GM21381 (cell line): Measurements from ENCODE around the gene CALML3.

ENCODE experiments used
- ATAC-seq: cut with Tn5 transposase; IDR thresholded peaks from one replicate; pipeline ENCODE4 v1.9.1; 2021; ENCODE audit warnings: mild to moderate bottlenecking, moderate library complexity; ENCODE audit not compliant: unreplicated experiment

CALML3 gene

DNA sequence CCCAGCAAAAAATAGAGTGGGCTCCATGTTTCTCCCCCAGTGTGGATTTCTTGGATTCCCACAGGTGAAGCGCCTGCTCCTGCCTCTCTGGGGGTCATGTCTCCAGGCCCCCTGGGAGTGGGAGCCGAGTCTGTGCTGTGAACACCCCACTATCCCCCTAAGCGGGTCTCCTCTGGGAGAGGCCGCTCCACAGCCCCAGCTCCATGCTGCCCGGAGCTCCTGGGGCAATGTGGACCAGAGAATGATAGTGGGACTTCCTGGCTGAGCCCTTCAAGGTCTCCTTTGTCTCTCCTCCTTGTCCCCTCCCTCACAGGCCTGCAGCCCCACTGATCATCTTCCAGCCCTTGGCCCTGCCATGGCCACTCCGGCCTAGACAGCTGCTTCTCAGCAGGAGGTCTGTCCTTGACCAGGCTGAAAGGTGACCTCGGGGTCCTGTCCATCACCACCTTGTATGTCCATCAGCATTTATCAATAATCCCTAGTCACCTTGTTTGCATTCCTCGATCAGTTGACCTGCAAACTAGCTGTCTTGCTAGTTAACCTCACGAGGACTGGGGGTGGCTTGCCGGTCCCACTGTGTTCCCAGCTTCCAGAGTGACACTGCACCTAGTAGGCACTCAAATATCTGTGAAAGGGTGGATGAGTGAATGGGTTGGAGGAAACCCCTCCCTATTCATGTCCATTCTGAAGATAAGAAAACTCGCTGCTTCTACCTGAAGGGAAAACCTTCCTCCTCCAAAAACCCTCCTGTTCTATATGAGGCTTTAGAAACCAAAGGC lies 776 bp upstream of the CALML3 start:
- no peak for ATAC-seq

DNA sequence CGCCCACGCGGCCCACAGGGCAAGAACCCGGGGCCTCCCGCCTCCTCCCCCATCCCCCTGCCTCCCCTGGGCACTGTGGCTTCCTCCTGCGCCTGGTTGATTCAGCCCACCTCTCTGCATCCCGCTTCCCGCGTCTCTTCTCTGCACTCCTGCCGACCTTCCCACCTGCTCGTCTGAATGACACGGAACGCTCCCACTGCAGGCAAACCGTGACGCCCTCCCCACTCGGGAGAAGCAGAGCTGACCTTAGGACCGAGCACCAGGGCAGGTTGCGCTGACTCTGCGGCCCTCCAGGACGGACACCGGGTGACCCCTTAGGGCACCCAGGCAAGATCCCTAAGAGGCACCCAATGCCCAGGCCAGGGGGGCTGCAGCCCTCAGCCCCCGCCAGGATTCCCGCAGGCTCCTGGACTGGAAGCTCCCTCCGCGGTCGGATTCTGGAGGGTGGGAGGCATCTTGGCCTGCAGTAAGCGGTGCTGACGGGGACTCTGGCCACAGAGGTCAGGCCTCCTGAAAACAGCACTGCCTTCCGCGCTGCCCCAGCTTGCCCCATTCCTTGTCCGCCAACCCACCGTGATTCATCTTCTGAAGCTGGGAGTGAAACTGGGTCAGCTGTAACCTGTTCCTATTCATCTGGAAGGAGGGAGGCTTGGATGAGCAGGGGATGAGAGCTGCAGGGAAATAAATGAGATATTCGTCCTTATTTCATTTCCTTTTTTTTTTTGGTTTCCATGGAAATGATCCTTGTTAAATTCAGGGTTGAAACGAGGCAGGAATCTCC lies 990 bp downstream of the CALML3 start:
- ATAC-seq = no peak

DNA sequence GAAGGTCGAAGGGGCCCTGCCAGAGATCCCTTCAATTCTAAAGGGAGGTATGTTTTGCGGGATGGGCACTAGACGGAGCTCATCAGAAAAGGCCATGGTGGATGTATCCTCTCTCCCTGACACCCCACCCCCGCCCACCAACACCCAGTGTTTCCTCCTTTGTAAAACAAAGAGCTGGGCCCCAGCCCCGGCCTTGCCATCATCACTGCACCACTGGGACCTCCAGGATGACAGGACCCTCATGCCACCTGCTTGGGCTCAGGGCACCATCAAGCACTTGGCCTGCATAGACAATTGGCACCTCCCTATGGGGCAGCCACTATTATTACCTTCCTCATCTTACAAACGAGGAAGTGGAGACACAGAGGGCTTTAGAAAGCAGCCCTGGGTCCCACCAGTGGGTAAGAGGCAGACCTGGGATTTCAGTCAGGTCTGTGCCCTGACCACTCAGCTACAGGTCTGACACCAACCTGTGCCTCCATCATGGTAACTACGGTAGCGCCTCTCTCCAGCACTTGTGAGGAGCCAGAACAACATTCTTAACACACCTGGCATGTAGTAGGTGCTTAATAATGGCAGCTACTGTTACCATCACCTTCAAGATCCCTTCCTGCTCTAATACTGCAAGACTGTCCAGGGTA lies 2.0 kb downstream of the CALML3 start:
- no peak for ATAC-seq

DNA sequence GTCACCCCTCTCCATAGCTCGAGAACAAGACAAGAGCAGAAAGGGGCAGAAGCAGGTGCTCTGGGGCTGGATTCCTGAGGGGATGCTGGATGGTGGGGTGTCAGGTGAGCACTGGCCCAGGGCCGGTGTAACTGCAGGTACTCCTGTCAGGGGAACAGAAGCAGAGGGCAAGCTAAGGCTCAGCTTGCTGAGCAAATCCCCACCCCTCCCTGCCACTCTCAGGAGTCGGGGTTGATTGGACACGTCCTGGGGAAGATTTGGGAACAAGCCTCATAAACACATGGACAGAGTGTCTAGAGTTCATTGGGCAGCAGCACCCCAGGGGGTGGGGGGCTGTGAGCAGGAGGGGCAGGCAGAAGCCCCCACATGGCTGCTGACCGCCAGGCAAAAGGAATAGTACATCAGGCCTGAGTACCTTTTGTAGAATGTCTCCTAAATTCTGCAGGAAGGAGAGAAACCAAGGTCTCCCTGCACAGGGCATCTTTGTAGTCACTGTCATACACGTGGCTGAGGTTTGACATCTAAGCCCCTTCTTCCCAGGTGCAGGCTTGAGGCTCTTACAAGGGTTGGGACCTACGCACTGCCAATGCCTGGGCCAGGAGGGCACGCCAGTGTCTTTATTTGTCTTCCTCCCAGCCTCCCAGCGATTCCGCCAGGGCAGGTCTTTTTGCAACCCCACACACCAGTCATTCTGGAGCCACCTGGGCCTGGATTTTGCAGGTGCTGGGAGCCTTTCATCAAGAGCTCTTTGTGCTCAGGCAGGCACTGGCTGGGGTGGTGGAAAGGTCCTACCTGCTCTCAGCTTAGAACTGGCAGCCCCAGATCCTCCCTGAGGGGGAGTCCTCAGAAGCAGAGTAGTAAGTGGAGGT lies 2.8 kb downstream of the CALML3 start:
- no peak for ATAC-seq

DNA sequence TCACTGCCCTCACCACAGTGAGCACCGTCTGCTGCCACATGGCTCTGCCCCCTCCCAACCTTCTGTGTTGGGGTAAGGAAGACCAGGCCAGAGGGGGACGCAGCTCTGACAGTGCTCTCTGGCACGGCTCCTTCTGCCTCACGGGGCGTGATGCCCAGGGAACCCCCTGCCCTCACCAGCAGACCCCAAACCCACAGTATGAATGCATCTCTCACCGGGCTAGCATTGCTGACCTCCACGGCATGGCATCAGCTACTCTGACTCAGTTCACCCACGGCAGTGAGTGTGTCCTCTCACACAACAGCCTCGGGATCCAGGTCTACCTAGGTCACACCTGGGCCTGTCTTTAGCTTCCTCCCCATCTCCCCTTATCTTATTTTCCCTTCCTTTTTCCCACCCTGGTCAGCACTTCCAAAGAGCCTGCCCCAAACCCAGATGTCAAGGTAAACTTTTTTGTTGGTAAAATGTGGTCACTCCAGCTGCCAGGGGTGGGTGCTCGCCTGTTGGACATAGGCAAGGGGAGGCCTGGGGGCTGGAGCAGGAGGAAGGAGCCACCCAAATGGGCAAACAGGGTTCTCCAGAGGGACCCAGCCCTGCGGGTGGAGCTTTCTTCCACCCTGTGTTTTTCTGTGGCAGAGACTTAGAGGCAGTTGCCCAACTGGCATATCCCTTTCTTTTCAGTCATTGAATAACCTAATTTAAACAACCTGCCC lies 4.4 kb downstream of the CALML3 start:
- no peak for ATAC-seq

DNA sequence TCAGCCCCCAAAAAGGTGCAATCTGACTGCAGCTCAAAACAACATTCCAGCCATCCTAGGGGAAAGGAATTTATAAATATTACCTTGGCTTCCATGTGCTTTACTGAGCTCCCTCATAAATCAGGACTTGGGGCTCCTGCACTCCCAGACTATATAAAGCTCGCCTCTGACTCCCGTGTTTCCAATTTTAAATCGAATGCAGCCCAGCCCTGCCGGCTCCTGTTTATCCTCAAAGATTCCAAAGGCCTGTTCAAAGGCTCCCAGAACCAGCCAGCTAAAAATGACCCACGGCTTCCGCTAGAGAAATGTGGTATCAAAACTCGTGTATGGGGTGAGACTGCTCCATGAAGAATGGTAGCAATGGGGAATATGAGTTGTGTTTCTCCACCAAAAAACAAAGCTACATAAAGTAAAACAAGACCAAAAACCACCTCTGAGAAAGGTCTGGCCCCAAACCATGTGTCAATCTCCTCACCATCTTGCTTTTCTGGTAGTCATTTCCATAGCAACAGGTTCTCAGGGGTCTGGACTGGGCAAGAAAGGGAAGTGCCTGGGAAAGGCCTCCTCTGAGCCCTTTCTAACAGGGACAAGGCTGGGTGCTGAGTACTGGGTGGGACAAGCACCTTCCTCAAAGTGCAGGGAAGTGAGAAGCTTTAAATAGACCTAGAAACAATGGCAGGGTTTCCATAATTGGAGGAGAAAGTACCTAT lies 5.1 kb downstream of the CALML3 start:
- ATAC-seq = no peak

DNA sequence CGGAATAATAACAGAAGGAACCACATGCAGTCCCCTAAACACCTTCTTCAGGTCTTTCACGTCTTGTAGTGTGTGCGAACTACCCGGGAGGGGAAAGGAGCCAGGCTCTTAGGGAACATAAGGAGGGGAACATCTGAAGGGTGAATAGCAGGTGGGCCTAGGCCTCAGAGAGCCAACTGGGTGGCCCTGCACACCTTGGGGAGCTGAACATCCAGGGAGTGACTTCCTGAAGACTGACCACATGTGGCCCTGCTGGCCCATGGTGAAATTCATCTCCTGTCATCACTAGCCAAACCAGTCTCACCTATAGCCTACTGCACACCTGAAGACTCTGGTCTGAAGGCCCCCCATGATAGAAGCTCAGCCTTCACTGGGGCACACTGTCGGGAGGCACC lies 5.6 kb downstream of the CALML3 start:
- no peak for ATAC-seq

DNA sequence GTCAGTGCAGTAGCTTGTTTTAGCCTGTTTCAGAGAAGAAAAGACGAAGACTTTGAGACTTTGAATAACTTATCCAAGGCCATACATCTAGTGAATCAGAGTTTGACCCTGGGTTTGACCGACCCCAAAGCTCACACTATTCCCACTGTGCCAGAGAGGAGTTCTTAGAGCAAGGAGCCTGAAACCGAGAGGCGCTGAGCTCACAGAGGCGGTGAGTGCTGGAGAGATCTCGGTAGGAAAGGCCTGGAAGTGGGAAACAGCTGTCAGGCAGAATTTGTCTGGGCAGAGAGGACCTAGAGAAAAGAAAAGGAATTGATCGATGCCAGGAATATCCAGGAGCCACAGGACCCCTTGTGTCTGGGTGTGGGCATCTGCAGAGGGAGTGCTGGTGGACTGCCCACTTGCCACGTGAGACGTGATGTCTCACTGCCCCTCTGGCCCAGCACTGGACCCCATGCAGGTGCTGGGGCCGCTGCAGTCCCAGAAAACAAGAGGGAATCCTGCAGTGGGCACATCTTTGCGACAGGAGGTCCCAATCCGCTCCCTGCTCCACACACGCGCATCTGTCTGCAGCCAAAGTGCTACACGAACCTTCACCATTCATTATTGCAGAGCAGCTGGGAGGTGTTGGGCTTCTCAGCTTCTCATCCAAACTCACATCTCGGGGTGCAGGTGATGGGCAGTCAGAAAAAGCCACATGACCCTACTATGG lies 6.2 kb downstream of the CALML3 start:
- ATAC-seq = no peak

DNA sequence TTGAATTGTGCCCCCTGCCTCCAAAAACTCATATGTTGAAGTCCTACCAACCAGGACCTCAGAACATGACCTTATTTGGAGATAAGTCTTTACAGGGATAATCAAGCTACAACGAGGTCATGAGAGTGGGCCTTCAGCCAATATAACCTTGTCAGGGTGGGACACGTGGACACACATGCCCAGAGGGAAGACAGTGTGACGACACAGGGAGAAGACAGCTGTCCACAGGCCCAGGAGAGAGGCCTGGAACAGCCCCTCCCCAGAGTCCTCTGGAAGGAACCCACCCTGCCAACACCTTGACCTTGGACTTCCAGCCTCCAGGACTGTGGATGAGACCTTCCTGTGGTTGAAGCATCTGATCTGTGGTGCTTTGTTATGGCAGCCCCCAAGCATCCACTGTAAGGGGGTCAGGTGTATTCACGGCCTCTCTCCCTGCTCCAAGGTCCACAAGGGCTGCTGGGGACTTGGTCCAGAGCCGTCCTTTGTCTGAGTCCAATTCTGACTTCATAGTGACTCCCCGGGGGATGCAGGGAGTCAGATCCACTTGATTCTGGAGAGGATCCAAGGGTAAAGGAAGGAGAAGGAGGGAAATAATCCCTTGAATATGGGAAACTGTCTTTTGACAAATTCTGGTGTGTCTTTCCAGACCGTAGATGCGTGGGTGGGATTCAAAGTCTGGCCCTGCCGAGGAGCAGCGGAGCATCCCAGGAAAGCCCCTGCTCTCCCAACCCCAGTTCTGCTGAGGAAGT lies 7.0 kb downstream of the CALML3 start:
- no peak for ATAC-seq

DNA sequence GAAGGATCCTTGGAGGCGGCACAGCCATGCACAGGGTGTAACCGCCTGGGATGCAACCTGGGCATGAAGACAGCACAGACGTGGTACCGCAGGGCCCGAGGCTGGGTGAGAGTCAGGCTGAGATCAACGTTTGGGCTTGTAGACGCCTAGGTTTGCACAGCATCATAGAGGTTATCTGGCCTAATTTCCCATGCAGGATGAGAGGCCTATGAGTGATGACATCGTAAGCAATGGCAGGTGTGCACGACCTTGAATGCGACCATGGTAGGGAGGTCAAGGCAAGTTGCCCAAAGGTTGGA lies 7.5 kb downstream of the CALML3 start:
- ATAC-seq = no peak

DNA sequence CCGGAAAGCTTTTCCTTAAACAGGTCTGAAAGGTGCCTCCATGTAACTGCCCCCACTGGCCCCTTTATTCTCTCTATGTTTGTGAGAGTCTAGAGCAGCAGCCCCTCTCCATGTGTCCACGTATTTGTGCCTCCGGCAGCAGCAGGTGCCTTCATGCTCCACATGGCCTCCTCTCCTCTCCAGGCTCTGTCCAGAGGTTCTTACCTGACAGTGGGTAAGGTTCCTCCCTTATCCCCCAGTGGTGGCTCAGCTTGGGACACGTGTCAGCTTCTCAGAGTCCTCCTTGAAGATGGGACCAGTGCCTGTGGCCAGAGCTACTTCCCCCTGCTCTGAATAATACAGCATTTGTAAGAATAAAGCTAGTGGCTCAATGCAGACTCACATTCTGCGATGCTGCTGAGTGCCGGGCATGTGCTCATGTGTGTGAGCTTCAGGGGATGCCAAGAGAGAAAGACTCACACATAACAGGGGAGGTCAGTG lies 7.9 kb downstream of the CALML3 start:
- no peak for ATAC-seq

DNA sequence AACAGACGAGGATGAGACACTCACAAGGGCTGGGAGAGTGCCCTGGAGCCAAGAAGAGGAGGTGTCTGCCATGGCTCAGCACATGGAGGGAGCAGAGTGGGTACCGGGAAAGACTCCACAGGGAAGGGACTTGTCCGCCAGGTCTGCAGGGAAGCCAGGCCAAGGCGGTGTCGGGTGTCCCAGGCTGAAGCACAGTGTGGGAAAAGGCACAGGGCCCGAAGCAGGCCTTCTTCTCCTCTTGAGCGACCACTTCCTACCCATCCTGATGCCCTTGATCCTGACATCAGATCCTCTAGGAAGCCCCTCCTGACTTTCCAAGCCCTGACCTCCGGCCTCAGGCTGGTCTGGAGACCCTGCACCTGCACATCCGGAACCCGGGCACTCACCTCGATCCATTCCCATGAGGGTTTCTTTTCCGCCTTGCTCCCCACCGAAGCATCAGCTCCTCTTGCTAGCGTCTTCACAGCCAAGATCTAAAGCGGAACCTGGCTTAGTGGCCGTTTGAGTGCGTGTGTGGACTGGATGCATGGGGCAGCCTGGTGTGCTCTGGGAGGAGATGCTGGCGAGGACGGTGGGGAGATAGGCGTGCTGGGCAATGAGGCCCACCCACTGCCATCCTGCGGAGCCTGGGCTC lies 8.5 kb downstream of the CALML3 start:
- no peak for ATAC-seq

DNA sequence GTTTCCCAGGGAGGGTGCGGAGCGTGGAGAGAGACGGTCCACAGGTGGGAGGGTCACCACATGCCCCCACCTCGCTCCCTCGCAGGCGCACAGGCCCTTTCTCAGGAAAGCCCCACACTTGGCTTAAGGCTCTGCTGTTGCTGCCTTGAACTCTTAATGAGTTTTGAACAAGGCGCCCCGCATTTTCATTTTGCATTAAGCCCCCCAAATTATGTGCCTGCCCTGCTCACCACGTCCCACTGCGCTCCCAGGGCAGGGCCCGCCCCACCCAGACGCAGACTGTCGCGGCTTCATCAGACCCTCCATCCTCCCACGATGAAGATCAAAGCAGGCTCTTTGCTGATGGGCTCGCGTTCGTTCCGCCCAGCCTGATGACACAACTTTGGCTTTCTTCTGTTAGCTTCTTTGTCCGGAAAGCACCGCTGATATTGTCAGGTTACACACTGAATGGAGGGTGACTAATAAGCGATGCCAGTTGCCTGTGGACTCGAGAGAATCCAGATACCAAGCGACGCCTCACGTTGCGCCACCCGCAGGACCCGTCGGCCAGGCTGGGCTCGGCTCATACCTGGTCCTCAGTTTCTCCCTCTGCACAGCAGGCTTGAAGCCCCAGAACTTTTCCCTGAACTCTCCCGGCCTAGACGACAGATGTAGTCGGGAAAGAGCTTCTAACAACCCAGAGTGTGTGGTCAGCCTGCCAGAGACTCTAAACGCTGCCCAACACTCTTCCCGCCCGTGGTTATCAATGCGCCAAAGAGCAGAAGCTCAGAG lies 9.5 kb downstream of the CALML3 start:
- ATAC-seq = no peak

DNA sequence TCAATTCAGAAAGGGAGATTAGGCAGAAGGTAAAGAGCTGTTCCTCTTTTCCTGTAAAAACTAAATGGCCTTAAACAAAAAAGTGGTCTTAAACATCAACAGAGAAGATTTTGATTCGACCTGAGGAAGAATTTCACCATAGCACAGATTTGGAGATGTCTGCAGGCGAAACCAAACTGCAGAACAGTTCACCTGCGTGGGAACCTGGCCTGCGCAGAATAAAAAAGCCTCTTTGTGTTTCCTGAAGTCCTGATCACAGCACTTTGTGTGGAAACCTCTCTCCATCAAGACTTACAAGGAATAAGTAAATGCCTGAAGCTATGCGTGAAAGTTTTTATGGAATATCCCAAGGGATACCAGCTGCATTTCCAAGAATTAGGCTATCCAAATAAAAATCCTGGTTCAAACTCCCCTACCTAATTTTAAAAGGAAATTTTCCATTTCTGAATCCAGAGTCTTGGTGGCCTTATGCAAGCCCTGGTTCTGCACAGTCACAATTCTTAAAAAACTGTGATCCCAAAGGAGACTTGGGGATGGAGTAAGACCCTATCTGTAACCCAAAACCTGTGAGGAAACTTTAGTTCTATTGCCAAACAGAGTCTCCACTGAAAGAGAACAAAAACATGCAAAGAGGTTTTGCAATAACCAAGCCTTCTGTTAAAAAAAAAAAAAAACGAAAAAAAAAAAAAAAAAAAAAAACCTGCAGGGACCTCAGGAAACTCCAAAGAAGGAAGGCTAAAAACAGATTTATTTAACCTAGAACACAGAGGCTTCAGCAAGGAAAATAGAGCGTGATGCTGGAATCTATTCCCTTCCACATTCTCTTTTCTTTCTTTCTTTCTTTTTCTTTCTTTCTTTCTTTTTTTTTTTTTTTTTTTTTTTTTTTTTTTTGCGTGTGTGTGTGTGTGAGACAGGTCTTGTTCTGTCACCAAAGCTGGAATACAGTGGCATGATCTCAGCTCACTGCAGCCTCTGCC lies 10.4 kb downstream of the CALML3 start:
- no peak for ATAC-seq

DNA sequence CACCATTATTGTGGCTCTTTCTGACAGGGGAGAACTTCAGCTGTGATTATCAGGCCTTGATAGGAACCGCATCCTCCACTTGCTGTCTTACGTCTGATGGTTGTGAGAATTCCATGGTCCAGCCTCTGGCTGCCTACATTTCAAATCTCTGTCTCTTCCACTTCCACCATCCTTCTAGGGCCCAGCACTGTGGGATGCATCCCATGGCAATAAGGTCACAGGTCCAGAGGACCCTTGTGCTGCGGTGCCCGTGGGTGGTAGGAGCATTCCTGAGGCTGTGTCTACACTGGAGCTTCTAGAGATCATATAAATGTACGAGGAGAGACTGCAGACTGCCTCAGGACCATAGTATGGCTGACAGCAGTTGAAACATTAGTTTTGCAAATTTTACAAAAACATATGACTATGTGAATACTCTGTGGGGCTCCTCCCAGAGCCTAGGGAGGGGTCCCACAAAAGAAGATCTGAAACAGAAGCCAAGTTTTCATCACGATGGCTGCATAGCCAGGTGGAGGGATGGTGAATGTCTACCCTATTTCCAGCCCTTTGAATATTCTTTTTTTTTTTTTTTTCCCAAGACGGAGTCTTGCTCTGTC lies 11.8 kb downstream of the CALML3 start:
- no peak for ATAC-seq

DNA sequence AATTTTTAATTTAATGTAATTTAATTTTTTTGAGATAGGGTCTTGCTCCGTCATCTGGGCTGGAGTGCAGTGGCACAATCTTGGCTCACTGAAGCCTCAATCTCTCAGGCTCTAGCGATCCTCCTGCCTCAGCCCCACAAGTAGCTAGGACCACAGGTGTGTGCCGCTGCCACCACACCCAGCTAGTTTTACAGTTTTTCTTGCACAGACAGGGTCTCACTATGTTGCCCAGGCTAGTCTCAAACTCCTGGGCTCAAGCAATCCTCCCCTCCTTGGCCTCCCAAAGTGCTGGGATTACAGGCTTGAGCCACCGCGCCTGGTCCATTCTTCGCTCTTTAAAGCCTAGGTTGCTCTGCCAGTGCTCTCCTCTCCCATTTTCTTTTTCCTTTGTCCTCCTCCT lies 12.9 kb downstream of the CALML3 start:
- no peak for ATAC-seq
